Colon (tissue), 2 donors: ENCODE measurements around the gene SAXO1.

Experiments used
- FAIRE-seq: peaks from 2 replicates; lab custom pipeline; 2012; peaks lifted over from hg19 to GRCh38; lab: Jason Lieb, UNC
- donor health status: control.
- donor health status: control.

Gene SAXO1

GRCh38 chr9:18910435-18910834 is 122.6 kb downstream of the SAXO1 start:
- FAIRE-seq: no peak

- no peak for FAIRE-seq
Measured at GRCh38 chr9:18909140-18910018, 123.6 kb downstream of the SAXO1 start.

DNA sequence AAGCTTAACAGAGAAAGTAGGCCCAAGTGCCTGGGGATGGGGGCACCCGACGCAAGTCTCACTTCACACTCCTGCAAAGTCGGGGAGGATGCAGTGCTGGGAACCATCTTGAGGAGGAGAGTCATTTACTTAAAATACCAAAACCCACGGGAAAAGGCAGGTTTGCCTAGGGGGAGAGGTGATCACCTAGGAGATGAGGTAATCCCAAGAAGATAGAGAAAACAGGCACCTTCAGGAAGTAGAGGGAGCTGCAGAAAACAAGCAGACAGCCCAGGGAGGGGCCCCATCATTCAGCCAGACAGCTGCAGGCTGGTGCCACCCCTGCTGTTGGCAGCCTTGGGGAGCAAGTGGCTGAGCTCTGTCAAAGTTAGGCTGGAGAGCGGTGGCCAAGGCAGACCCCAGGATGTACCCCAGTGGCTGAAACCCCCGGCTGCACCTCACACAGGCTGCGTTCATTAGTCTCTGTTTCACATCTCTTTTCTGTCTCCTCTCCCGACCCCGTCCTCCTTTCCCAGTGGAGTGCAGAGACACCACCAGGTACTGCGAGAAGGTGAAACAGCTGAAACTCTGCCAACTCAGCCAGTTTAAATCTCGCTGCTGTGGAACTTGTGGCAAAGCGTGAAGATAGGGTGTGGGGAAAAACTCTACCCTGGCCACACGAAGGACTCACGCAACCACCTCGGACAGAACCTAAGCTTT is 124.9 kb downstream of the SAXO1 start:
- no peak for FAIRE-seq

DNA sequence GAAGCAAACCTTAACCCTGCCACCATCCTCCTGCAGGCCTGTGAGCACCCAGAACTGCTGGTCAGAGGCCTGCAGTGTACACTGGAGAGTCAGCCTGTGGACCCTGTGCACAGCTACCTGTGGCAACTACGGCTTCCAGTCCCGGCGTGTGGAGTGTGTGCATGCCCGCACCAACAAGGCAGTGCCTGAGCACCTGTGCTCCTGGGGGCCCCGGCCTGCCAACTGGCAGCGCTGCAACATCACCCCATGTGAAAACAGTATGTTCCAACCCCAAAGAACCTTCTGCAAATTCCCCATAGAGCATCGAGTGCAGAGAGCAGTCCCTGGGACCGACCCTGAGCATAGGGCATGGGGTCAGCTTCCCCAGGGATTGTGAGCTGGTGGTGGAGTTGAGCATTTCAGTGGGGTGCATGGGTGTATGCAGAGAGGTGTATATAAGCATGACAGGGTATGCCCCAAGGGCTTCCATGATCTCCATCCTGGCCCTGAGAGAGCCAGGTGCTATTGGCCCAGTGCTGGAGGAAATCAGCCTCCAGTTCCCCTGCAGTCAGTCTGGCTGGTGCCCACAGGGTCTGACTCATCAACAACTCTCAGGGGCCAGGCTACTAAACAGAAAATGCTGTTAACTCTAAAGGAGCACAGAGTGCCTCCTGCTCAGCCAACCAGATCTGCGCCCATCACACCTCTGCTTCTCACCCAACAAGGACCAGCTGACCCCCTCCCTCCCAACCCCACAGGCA is 126.2 kb downstream of the SAXO1 start:
- FAIRE-seq: no peak

- FAIRE-seq: no peak
Measured at GRCh38 chr9:18905883-18906629, 127.0 kb downstream of the SAXO1 start.

DNA sequence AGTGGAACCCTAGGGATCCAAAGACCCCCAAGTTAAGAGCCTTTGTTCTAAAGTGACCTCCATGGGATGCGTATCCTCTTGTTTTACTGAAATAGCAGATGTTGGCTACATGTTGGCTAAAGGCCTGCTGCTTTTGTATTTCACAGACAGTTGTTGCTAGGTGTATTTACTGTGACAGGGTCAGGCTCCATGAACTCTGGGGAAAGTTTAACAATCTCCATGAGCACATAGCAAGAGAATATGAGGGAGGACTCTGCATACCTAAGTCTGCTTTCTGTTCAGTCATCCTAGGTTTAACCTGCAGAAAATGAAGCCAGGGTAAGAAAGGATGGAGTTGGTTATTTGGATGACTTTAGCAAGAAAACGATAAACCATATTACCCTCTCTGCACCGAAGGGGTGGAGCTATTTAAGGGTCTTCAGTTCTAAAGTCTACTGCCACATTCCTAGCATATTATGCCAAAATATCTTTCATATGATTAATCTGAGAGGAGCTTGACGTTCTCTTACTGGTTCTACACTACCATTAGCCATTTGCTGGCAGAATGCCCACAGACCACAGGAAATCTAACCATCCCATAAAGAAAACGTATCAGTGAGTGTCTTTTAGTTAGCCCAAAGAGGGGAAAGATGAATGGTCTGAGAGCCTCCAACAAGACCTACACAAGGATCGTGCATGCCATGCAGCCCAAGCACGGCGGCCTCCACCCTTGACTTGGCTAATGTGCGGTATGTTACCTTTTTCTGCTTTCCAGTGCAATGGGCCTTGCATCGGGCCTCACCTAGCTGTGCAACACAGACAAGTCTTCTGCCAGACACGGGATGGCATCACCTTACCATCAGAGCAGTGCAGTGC is 127.8 kb downstream of the SAXO1 start:
- FAIRE-seq: no peak

GRCh38 chr9:18903450-18903849 is 129.6 kb downstream of the SAXO1 start:
- FAIRE-seq: no peak

GRCh38 chr9:18896531-18897179 is 136.4 kb downstream of the SAXO1 start:
- no peak for FAIRE-seq

DNA sequence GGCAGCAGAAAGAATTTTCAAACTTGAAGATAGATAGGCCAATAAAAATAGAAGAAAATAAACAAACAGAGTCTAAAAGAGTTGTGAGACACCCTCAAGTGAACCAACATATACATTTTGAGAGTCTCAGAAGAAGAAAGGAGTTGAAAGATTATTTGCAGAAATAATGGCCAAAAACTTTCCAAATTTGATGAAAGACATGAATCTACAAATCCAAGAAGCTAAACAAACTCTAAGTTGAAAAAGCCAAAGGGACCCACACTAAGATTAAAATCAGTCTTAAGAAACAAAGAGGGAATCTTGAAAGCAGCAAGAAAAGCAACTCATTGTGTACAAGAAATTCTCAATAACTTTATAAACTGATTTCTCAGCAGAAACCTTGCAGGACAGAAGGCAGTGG is 137.0 kb downstream of the SAXO1 start:
- no peak for FAIRE-seq

DNA sequence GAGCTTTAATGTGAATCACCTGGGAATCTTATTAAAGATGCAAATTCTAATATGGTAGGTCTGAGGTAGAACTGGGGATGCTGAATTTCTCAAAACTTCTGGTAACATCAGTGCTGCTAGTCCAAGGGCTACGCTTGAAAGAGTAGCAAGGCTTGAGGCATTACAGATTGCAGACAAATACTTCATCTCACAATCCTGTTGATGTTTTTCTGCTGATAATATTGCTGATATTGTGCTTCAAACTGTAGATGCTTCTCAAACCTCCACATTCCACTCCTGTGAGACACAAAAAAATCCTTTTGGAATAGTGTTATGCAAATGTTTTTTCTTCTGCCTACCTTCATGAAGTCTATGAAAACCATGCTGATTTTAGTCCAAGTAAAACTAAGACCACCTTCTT is 139.5 kb downstream of the SAXO1 start:
- FAIRE-seq: no peak

DNA sequence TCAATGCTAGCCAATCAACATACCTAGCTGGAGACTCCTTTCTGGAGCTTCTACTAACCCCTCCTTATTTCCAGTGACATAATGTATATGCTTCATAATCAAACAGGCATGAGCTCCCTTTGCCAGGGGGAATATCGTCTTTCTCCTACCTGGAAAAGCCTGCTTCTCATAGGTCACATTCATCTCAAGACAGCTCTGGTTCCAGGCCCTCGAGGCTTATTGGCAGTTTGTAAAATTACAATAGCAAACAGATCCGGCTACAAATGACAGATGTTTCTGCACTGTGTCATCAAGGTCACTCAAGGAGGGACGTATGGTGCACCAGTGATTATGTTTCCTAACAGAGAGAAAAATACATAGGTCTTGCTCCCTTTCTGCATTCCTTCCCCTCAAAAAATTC is 140.0 kb downstream of the SAXO1 start:
- no peak for FAIRE-seq

- no peak for FAIRE-seq
Measured at GRCh38 chr9:18891946-18892670, 140.9 kb downstream of the SAXO1 start.

GRCh38 chr9:18890372-18890771 is 142.6 kb downstream of the SAXO1 start:
- FAIRE-seq: no peak

DNA sequence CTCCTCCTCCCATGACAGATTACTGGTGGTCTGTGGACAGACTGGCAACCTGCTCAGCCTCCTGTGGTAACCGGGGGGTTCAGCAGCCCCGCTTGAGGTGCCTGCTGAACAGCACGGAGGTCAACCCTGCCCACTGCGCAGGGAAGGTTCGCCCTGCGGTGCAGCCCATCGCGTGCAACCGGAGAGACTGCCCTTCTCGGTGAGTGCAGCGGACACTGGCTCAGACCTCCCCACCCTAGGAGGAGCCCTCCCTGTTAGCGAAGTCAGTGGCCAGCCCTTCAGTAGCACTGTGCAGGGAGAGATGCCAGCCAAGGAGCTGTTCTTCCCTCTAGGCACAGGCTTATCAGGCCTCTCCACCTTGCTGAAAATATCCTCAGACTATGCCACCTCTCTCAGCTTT is 143.5 kb downstream of the SAXO1 start:
- no peak for FAIRE-seq

GRCh38 chr9:18888290-18888689 is 144.7 kb downstream of the SAXO1 start:
- no peak for FAIRE-seq

- no peak for FAIRE-seq
Measured at GRCh38 chr9:18887546-18887945, 145.5 kb downstream of the SAXO1 start.

- no peak for FAIRE-seq
Measured at GRCh38 chr9:18881758-18882157, 151.3 kb downstream of the SAXO1 start.

- FAIRE-seq: no peak
Measured at GRCh38 chr9:18877984-18878383, 155.0 kb downstream of the SAXO1 start.
